ENCODE measurements around the gene CLIP3.

CLIP3 gene

DNA sequence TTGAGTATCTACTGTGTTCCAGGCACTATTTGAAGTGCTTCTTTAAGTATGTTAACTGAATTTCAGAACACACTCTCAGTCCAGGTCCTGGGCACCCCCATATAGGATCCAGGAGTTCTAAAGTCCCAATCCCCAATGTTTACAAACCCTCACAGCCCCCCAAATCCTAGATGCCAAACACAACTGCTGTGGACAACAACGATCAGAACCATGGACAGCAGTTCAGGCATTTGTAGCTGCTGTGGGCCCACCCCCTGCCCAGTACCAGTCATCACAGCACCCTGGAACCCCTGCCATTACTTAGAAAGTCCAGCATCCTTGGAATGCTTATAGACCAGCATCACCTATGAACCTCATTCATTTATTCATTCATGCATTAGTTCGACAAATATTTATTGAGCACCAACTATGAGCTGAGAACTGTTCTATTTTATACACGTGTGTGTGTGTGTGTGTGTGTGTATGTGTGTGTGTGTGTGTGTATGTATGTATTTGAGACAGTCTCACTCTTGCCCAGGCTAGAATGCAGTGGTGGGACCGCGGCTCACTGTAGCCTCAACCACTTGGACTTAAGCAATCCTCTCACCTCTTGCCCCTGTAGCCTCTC lies 57.0 kb downstream of the CLIP3 start:
- DNase-seq (ENCODE audit: extremely low read depth, insufficient read length), result no peak
- Histone ChIP-seq H3K27me3 (replicated peaks; ENCODE audit: control insufficient read depth, insufficient read depth, low read length) (no peaks in the 10 kb centered on the region), H3K36me3 (ENCODE audit: control insufficient read depth, insufficient read depth, low read length) (no peaks in the 10 kb centered on the region), H3K4me3 (replicated peaks; ENCODE audit: low read depth, low read length) (no peak overlapping the region)
- TF ChIP-seq, protein P1, sequence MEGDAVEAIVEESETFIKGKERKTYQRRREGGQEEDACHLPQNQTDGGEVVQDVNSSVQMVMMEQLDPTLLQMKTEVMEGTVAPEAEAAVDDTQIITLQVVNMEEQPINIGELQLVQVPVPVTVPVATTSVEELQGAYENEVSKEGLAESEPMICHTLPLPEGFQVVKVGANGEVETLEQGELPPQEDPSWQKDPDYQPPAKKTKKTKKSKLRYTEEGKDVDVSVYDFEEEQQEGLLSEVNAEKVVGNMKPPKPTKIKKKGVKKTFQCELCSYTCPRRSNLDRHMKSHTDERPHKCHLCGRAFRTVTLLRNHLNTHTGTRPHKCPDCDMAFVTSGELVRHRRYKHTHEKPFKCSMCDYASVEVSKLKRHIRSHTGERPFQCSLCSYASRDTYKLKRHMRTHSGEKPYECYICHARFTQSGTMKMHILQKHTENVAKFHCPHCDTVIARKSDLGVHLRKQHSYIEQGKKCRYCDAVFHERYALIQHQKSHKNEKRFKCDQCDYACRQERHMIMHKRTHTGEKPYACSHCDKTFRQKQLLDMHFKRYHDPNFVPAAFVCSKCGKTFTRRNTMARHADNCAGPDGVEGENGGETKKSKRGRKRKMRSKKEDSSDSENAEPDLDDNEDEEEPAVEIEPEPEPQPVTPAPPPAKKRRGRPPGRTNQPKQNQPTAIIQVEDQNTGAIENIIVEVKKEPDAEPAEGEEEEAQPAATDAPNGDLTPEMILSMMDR (IDR thresholded peaks at IDR 0.05; ENCODE audit: insufficient read depth, low read length, poor library complexity, severe bottlenecking), result no peak

DNA sequence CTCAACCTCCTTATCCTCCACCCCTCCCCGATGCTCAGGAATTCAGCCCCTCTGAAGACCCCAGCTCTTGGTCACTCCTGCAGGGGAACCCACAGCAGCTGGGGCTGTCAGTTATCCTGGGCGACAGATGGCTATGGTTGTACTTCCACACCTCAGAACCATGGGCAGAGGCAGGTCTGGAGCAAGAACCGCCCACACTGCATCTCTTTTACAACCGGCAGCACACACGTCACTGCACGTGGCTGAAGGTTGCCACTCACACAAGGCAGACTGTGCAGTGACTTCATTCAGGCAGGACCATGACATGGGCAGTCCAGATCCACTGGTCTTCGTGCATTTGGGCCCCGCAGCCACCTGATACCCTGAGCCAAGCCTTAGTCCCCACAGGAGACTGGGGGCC lies 59.2 kb downstream of the CLIP3 start:
- TF ChIP-seq, protein P1 (IDR thresholded peaks at IDR 0.05; ENCODE audit: insufficient read depth, low read length, poor library complexity, severe bottlenecking), result no peak

DNA sequence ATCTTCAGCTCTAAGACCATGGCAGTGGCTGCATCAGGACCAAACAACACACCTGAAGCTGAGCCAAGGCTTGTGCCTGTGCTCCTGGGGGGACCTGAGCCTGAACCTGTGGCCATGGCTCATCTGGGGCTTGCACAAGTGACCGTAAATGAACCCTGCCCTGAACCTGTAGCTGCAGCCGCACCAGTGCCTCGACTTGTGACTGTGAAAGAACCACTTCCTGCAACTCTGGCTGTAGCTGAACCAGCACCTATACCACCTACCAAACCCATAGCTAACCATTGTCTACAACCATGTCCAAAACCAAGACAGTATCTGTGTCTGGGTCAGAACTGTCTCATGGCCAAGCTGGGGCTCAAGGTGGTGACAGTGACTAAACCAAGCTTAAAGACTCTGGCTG lies 65.9 kb downstream of the CLIP3 start:
- no peaks in the 10 kb centered on the region; the same call in 1 of the 2 replicates for H3K27me3 ChIP-seq (replicated peaks; ENCODE audit: control insufficient read depth, insufficient read depth, low read length)
- H3K36me3 ChIP-seq (ENCODE audit: control insufficient read depth, insufficient read depth, low read length), result no peaks in the 10 kb centered on the region
- H3K4me3 ChIP-seq (replicated peaks; ENCODE audit: low read depth, low read length), result no peak overlapping the region
- DNase-seq (ENCODE audit: extremely low read depth, insufficient read length), result no peak
- TF ChIP-seq, protein P1 (IDR thresholded peaks at IDR 0.05; ENCODE audit: insufficient read depth, low read length, poor library complexity, severe bottlenecking), result no peak

More for the DNA sequence above, 59.2 kb downstream of the CLIP3 start:
- no peak for DNase-seq (ENCODE audit: extremely low read depth, insufficient read length)
- H3K36me3 ChIP-seq (ENCODE audit: control insufficient read depth, insufficient read depth, low read length), result no peaks in the 10 kb centered on the region
- no peak overlapping the region for H3K4me3 ChIP-seq (replicated peaks; ENCODE audit: low read depth, low read length)
- no peaks in the 10 kb centered on the region for H3K27me3 ChIP-seq (replicated peaks; ENCODE audit: control insufficient read depth, insufficient read depth, low read length)
